Activated CD8-positive, alpha-beta memory T cell treated with anti-CD3 and anti-CD28 coated beads for 24 hours (primary cell): ENCODE data around the gene APLP1.
"Not testable (repeated sequence)": the region's sequence is repeated elsewhere in the genome, so short reads cannot be mapped to it uniquely, and the experiment has no call there.

Source experiments
- DNase-seq: peaks from one replicate; pipeline ENCODE4 v3.0.0-alpha.2; 2020

Gene APLP1

DNA sequence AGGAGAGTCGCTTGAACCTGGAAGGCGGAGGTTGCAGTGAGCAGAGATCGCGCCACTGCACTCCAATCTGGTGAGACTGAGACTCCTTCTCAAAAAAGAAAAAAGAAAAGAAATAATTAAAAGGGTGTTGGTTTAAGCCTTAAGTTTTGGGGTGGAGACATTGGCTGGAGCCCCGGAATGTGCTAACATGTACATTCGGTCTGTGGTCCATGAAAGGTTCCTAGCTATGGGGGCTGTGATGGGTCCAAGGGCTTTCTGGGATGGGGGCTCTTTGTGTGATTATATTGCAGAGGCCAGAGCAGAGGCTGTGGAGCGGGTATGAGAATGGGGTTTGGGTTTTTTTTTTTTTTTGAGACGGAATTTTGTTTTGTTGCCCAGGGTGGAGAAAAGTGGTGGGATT lies 17.5 kb downstream of the APLP1 start:
- DNase-seq = no peak

DNA sequence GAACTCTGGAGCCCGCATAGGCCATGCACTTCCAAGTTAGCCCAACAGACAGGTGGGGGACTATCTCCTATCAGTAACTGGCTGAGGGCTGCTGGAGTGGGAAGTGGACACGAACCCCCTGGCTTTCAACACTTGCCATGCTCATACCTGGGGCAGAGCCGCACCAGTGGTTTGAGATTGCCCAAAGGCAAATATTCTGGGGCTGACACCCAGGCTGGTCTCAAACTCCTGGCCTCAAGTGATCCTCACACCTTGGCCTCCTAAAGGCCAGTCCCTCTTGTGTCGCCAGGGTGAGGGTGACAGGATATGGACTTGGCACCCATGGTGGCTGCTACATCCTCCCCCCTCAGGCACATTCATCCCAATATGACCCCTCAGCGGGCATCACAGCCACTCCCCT lies 18.8 kb downstream of the APLP1 start:
- DNase-seq = no peak

DNA sequence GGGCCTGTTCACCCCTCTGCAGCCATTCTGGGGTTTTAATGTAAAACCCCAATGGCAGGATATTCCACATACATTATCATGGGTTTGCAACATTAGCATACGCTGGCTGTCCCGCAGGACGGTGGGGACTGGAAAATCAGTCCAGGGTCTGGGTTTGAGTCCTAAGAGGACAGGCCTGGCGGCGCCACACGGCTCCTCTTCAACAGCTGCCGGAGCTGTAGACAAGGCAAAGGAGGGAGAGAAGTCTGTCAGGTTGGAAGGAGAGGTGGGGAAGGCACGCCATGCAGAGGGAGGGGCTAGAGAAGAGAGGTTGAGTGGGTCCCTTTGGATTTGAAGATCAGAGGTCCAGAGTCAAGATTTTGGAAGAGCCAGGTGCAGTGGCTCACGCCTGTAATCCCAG lies 20.0 kb downstream of the APLP1 start:
- DNase-seq = no peak

DNA sequence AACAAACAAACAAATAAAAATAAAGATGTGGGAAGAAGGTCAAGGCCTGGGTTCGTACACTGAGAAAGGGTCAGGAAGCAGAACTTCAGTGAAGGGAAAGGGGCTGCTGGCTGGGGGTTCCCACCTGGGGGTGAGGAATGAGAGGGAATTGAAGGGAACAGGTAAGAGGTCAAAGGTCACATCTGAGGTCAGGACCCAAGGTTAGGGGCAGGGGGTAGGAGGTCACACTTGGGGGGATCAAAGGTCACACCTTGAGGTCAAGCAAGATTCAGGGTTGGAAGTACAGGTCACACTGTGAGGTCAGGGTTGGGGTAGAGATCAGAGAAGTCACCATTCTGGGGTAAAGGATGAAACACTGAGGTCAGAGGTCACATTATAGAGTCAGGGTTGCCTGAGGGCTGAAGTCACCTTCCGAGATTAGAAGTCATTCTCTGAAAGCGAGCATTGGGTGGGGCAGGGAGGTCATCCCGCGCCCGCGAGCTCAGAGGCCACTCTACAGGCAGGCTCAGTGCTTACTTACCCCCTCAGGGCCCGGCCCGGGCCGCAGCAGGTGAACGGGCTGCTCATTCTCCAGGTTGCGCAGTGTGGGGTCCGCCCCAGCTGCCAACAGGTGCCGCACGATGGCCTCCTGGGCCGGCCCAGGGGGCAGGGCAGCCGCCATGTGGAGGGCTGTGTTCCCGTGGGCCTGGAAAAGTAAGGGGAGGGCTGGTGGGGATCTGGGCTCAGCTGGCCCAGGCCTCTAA lies 21.2 kb downstream of the APLP1 start:
- DNase-seq = no peak

DNA sequence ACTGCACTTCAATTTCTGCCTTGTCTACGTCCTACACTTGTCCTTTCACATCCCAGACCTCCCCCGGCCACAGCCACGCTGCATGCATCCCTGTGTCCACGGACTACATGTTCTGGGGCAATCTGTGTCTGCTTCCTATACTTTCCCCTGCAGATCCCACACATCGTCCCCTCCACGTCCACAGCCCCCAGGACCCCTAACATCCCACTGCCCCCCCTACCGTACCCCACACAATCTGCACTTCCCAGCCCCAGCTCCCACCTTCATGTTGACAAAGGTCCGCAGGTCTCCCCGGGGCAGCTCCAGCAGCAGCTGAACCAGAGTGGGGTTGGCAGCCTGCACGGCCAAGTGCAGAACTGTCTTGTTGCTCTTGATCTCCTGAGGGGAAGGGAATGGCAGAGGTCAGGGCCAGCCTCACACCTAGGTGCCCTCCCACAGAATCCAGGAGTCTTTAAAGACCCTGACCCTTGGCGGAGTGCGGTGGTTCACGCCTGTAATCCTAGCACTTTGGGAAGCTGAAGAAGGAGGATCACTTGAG lies 21.8 kb downstream of the APLP1 start:
- no peak for DNase-seq

GRCh38 chr19:35891819-35892218 lies 23.4 kb downstream of the APLP1 start:
- not testable (repeated sequence) for DNase-seq

DNA sequence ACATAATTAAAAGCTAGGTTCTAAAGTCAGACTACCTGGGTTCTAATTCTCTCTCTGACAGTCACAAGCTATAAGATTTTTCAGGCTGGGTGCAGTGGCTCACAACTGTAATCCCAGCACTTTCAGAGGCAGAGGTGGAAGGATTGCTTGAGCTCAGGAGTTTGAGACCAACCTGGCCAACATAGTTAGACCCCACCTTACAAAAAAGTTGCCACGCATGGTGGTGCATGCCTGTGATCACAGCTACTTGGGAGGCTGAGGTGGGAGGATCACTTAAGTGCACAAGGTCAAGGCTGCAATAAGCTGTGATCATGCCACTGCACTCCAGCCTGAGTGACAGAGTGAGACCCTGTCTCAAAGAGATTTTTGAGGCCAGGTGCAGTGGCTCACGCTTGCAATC lies 26.0 kb downstream of the APLP1 start:
- no peak for DNase-seq

- DNase-seq = no peak
These were observed 27.7 kb downstream of the APLP1 start for GRCh38 chr19:35895911-35896642.

GRCh38 chr19:35896643-35897040 lies 28.3 kb downstream of the APLP1 start:
- no peak for DNase-seq

DNA sequence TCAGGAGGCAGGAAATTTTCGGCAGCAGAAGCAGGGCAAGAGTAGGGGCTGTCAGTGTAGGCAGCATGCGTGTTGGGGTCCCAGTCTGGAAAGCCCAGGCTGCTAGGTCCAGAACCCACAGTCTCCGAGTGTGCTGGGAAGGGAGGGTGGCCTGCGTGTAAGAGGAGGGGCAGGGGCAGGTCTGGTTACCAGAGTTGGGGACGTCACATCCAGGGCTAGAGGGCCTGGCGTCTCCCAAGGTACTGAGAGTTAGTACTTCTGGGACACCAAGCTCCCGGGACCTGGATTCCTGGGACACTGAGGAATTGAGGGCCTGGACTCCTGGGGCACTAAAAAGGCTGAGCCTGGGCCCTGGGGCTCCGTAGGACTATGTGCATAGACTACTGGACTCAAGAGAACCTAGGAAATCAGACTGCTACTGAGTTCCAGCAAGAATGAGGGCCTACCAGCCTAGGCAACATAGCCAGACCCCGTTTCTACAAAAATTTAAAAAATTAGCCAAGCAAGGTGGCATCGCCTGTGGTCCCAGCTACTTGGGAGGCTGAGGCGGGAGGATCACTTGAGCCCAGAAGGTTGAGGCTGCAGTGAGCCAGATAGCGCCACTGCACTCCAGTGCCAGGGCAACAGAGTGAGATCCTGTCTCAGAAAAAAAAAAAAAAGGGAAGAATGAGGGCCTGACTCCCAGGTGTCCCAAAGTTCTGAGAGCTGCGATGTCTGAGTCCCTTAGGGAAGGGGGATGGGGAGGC lies 29.5 kb downstream of the APLP1 start:
- no peak for DNase-seq

- DNase-seq = peak; percentile 77
These were observed 30.1 kb downstream of the APLP1 start for GRCh38 chr19:35898499-35898809.

- DNase-seq = peak; percentile 91
These were observed 31.3 kb downstream of the APLP1 start for GRCh38 chr19:35899547-35900214.

DNA sequence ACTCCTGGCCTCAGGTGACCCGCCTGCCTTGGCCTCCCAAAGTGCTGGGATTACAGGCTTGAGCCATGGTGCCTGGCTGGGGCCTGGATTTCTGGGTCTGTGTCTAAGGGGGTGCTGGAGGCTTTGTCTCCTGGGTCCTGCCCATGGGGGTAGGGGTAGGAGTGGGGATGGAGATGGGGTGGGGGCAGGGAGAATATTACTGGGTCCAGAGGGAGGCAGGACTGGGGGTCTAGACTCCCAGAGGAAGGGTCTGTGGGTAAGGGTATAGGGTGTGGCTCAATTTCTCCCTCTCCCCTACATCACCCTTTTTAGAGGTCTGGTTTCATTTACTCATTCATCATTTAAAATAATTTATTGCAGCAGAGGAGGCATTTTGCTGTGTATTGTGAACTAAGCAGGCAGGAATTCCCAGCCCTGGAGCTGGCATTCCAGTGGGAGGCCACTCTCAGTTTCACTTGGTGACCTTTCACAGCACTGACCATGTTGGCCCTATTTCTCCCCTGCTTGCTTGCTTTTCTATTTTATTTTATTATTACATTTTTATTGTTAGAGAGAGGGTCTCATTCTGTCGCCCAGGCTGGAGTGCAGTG lies 32.8 kb downstream of the APLP1 start:
- no peak for DNase-seq

- peak; percentile 76 for DNase-seq
These were observed 33.7 kb downstream of the APLP1 start, which contains the start of gene HCST for GRCh38 chr19:35901854-35902661. Gene HCST, plus strand, starts transcription at chr19:35902529. Its CDS starts 65 bp downstream, at chr19:35902594.

DNA sequence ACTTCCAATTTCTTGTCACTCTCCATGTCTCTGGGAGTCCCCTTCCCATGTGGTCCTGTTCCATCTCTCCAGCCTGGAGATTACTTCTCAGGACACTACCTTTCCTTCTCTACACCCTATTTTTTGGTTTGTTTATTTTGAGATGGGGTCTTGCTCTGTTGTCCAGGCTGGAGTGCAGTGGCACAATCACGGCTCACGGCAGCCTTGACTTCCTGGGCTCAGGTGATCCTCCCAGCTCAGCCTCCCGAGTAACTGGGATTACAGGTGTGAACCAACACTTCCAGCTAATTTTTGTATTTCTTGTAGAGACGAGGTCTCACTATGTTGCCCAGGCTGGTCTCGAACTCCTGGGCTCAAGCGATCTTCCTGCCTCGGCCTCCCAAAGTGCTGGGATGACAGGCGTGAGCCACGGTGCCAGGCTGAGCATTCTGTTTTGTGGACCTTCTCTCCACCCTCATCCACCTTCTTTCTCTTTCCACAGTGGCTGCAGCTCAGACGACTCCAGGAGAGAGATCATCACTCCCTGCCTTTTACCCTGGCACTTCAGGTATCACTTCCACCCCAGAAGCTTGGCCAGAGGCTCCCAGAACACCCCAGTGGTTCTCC lies 34.6 kb downstream of the APLP1 start:
- no peak for DNase-seq

DNA sequence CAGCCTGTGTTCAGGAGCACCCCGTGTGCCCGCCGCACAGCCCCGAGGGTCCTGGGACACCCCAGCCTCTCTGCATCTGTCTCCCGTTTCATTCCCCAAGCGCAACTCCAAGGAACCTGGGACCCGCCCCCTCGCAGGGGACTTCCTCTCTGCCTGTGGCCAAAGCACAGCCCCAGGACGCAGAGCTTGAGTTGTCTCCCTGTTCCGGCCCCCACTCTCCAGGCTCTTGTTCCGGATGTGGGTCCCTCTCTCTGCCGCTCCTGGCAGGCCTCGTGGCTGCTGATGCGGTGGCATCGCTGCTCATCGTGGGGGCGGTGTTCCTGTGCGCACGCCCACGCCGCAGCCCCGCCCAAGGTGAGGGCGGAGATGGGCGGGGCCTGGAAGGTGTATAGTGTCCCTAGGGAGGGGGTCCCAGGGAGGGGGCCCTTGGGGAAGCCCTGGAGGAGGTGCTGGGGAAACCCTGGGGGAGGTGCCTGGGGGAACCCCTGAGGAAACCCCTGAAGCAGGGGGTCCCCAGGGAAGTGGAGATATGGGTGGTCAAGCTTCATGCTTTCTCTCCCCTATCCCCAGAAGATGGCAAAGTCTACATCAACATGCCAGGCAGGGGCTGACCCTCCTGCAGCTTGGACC lies 35.3 kb downstream of the APLP1 start:
- peak; percentile 91 for DNase-seq

GRCh38 chr19:35904311-35905068 lies 36.1 kb downstream of the APLP1 start:
- DNase-seq = no peak

DNA sequence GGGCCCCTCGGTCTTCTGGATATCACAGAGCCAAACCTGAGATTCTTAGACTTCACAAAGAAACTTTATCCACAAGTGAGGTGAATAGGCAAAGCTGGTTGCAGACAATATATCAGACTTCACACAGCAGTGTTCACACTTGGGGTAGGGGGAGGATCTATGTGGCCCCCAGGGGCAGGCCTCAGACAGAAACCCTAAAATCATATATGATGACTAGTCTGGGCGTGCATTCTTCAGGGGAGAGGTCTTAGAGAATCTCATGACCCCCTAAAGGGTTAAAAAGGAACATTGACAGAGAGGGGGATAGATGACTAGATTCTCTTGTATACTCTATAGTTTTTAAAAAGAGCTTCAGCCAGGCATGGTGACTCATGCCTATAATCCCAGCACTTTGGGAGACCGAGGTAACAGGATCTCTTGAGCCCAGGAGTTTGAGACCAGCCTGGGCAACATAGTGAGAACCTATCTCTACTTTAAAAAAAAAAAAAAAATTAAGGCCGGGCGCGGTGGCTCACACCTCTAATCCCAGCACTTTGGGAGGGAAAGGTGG lies 36.9 kb downstream of the APLP1 start:
- DNase-seq = no peak

- DNase-seq = no peak
These were observed 39.0 kb downstream of the APLP1 start for GRCh38 chr19:35907377-35907745.

DNA sequence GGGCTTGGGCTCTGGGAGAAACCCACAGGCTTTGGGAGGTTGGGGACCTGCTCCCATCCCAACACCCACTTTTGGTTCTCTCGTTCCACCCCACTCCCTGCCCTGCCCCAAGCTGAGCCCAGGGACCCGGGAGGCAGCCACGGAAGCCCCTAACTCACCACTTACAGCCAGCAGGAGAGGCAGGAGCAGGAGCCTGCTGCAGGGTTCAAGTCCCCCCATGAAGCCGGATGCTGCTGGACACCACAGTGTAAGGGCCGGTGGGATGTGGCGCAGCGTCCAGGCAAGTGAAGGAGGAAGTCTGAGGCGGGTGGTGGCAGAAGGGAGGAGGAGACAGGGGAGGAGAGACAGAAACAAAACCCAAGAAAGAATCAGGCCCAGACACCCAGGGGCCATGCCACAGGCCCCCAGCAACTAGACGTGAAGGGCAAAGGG lies 39.7 kb downstream of the APLP1 start, which contains the start of gene TYROBP:
Gene TYROBP, minus strand, starts transcription at position 286 of the 432 bp plus-strand sequence. Its CDS starts 67 bp downstream, at position 219.
- DNase-seq = no peak
